Measurements from ENCODE around the gene EHBP1. TPM values are rescaled to one million over a fixed set of nuclear protein-coding genes. Genes with fewer than 3 reads are reported as not detected.

The EHBP1 gene
- total and polyA plus RNA-seq, 2 experiments from 2014 or later = 27.2 to 47.9 TPM

- H3F3A ChIP-seq (replicated peaks; ENCODE audit: low read depth) = no peaks in the 10 kb centered on the region
- no peak overlapping the region for H3K4me2 ChIP-seq
- no peak for ATAC-seq
- H3K27ac ChIP-seq (ENCODE audit: low read depth) = no peak overlapping the region
- H3K79me2 ChIP-seq (replicated peaks; ENCODE audit: insufficient read depth) = no peaks in the 10 kb centered on the region
- H2AFZ ChIP-seq = no peak overlapping the region
- no peaks in the 10 kb centered on the region for H4K20me1 ChIP-seq (replicated peaks; ENCODE audit: insufficient read depth)
- H3K36me3 Mint-ChIP-seq (ENCODE audit: low read depth) = no peaks in the 10 kb centered on the region
- TF ChIP-seq ZNF331 (CRISPR knock-in tag; IDR thresholded peaks at IDR 0.05; ENCODE audit: low read depth) (no peak), ZNF462 (CRISPR knock-in tag; IDR thresholded peaks at IDR 0.05) (no peak), CTCF (conservative IDR thresholded peaks at IDR 0.05; ENCODE audit: low read depth in 2 of 2) (no peak)
- no peak for DNase-seq (ENCODE audit: low spot score)
- no peak overlapping the region for H3K4me3 ChIP-seq
- no peak overlapping the region for H3K27ac Mint-ChIP-seq
- H3K27me3 Mint-ChIP-seq (ENCODE audit: insufficient read depth, low read depth, poor library complexity) = no peaks in the 10 kb centered on the region
- no peaks in the 10 kb centered on the region for H3K9me2 ChIP-seq (ENCODE audit: insufficient read depth)
- no peaks in the 10 kb centered on the region for H3K36me3 ChIP-seq (ENCODE audit: insufficient read depth)
- H3K27me3 ChIP-seq (ENCODE audit: insufficient read depth) = no peaks in the 10 kb centered on the region
- no peaks in the 10 kb centered on the region for H3K9me3 Mint-ChIP-seq
- no peaks in the 10 kb centered on the region for H3K4me1 ChIP-seq (ENCODE audit: insufficient read depth)
- peaks cover 5% of the 10 kb centered on the region; the same call in 1 of the 3 replicates for H3K4me1 Mint-ChIP-seq
- H3K4me3 Mint-ChIP-seq = no peak overlapping the region
Measured at GRCh38 chr2:62964050-62964449, 258.5 kb downstream of the EHBP1 start.

GRCh38 chr2:62964671-62965070 is 259.2 kb downstream of the EHBP1 start:
- no peaks in the 10 kb centered on the region for H3K27me3 ChIP-seq (ENCODE audit: insufficient read depth)
- H3K27ac ChIP-seq (ENCODE audit: low read depth) = no peak overlapping the region
- H3F3A ChIP-seq (replicated peaks; ENCODE audit: low read depth) = no peaks in the 10 kb centered on the region
- peaks cover 5% of the 10 kb centered on the region; the same call in 1 of the 3 replicates for H3K4me1 Mint-ChIP-seq
- H3K4me1 ChIP-seq (ENCODE audit: insufficient read depth) = no peaks in the 10 kb centered on the region
- no peak for DNase-seq (ENCODE audit: low spot score)
- H3K36me3 Mint-ChIP-seq (ENCODE audit: low read depth) = no peaks in the 10 kb centered on the region
- H3K36me3 ChIP-seq (ENCODE audit: insufficient read depth) = no peaks in the 10 kb centered on the region
- no peak overlapping the region for H3K4me3 Mint-ChIP-seq
- no peaks in the 10 kb centered on the region for H3K9me3 Mint-ChIP-seq
- no peak overlapping the region; the same call in 1 of the 2 replicates for H3K27ac Mint-ChIP-seq
- TF ChIP-seq CTCF (conservative IDR thresholded peaks at IDR 0.05; ENCODE audit: low read depth in 2 of 2) (peak in 1 of 2 experiments; percentile 22; a peak in 1 of 4 replicates), EZH2 (IDR thresholded peaks at IDR 0.05; ENCODE audit: low read depth, unreplicated experiment) (no peak), CREB1 (CRISPR knock-in tag; IDR thresholded peaks at IDR 0.05; ENCODE audit: low read depth) (no peak)
- H3K9me2 ChIP-seq (ENCODE audit: insufficient read depth) = no peaks in the 10 kb centered on the region
- no peaks in the 10 kb centered on the region for H3K79me2 ChIP-seq (replicated peaks; ENCODE audit: insufficient read depth)
- no peaks in the 10 kb centered on the region for H3K27me3 Mint-ChIP-seq (ENCODE audit: insufficient read depth, low read depth, poor library complexity)
- ATAC-seq = no peak
- no peak overlapping the region for H2AFZ ChIP-seq
- no peaks in the 10 kb centered on the region for H4K20me1 ChIP-seq (replicated peaks; ENCODE audit: insufficient read depth)
- H3K4me2 ChIP-seq = no peak overlapping the region
- no peak overlapping the region for H3K4me3 ChIP-seq

All from GM23338 (cell line).